Measurements from ENCODE around the gene ASAP2.
A peak's percentile ranks its signal among the peaks of the same experiment; 100 is the strongest.

ASAP2 gene

DNA sequence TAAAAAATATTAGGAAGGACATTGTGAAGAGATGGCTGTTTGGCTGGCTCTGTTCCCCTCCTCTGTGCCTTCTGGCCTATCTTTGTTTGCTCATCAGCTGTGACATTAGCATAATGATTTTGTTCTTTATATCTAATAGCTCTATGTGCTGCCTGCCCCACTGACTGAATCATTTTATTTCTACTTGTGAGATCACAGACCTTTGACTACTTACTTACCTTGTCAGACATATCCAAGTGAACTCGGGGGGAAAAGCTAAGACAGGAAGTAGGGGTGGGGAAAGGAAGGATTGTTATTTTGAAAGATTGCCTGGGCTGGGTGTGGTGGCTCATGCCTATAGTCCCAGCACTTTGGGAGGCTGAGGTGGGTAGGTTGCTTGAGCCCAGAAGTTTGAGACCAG is 104.2 kb downstream of the ASAP2 start:
- H3K4me3 ChIP-seq (ENCODE audit: low read length) = no peak overlapping the region
- TF ChIP-seq, protein P1, sequence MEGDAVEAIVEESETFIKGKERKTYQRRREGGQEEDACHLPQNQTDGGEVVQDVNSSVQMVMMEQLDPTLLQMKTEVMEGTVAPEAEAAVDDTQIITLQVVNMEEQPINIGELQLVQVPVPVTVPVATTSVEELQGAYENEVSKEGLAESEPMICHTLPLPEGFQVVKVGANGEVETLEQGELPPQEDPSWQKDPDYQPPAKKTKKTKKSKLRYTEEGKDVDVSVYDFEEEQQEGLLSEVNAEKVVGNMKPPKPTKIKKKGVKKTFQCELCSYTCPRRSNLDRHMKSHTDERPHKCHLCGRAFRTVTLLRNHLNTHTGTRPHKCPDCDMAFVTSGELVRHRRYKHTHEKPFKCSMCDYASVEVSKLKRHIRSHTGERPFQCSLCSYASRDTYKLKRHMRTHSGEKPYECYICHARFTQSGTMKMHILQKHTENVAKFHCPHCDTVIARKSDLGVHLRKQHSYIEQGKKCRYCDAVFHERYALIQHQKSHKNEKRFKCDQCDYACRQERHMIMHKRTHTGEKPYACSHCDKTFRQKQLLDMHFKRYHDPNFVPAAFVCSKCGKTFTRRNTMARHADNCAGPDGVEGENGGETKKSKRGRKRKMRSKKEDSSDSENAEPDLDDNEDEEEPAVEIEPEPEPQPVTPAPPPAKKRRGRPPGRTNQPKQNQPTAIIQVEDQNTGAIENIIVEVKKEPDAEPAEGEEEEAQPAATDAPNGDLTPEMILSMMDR (conservative IDR thresholded peaks at IDR 0.05; ENCODE audit: low read length) = no peak
- DNase-seq (ENCODE audit: low read depth) = peak; percentile 41

DNA sequence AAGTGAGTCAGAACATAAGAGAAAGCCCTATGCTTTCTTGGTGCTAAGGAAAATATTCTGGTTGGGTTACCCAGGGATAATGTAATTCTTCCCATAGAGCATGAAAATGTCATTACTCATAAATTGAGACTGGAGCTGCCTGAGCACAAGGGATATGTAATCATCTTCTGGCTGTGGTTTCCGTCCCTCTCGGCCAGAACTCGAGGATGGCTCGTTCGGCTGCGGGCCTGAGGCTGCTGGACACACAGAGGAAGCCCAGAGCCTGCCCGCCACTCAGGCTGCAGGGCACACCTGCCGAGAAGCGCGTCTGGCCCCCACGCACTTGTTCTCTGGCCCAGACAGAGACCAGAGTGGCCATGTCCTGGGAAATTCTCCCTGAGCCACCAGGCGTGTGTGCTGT is 104.9 kb downstream of the ASAP2 start:
- DNase-seq (ENCODE audit: low read depth) = peak; percentile 88
- no peak overlapping the region; the same call in 1 of the 2 replicates for H3K4me3 ChIP-seq (ENCODE audit: low read length)
- TF ChIP-seq, protein P1 (conservative IDR thresholded peaks at IDR 0.05; ENCODE audit: low read length) = no peak

DNA sequence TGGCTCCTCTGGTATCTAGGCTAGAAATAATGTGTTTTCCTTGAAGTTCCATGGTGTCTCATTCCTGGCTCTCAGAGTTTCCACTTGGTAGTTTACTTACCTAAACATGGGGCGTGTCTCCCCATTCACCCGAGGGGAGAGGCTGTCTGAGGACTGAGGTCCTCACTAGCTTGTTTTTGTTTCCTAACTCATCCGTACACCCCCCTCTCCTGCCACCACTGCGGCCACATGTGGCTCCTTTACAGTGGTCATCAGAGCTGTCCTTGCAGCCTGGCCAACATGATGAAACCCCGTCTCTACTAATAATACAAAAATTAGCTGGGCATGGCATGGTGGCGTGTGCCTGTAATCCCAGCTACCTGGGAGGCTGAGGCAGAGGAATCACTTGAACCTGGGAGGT is 106.0 kb downstream of the ASAP2 start:
- DNase-seq (ENCODE audit: low read depth) = no peak
- H3K4me3 ChIP-seq (ENCODE audit: low read length) = no peak overlapping the region
- TF ChIP-seq, protein P1 (conservative IDR thresholded peaks at IDR 0.05; ENCODE audit: low read length) = no peak

DNA sequence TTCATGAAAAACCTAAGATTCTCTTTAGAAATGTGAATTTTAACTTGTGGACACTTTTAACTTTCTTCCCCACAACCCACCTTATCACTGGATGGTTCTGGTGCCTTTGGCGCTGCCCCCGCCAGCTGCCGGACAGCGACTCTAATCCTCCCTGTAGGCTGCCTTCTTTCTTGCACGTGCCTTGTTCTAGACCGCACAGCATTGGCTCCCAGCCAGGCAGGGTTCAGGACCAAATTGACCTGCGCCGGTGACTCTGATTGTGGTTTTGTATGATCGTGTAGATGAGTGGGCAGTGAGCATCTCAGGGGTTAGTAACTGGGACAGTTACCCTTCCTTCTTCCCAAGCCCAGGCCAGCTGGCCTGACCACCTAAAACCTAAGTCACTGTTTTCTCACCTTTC is 106.8 kb downstream of the ASAP2 start:
- no peak for DNase-seq (ENCODE audit: low read depth)
- no peak overlapping the region for H3K4me3 ChIP-seq (ENCODE audit: low read length)
- TF ChIP-seq, protein P1 (conservative IDR thresholded peaks at IDR 0.05; ENCODE audit: low read length) = no peak

DNA sequence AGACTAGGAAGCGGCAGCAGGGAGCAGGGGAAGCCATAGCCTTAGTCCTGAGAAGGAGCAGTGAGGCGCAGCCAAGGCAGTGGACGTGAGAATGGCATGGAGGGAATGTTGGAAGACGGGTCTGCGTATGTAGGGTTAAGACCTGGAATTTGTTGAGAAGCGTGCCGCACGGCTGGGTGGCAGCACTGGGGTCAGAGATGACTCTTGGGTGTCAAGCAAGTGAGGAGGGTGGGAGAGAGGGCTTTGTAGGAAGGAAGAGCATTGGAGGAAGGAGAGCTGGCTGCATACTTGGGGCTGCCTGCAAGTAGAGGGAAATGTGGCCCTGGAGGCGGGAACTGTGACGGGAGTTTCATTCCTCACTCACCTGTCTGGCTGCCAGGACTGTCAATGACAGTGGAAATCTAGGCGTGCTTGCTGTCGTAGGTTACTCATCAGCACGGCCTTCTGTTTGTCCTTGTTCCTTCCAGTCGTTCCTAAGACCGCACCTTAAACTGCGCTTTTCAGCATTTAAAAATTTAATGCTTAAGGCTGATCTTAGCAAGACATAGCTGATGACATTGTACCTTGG is 108.8 kb downstream of the ASAP2 start:
- no peak for DNase-seq (ENCODE audit: low read depth)
- H3K4me3 ChIP-seq (ENCODE audit: low read length) = no peak overlapping the region

DNA sequence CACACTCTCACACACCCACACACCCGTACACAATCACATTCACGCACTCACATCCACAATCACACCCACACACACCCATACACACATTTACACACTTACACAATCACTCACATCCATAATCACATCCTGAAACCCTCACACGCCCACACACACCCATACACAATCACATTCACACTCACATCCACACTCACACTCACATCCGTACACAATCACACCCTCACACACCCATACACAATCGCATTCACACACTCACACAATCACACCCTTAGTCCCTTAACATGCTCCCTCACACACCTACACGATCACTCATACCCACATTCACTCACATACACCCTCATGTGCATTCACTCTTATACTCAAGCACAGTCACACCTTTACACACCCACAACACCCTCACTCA is 110.9 kb downstream of the ASAP2 start:
- H3K4me3 ChIP-seq (ENCODE audit: low read length) = no peak overlapping the region
- no peak for DNase-seq (ENCODE audit: low read depth)
- TF ChIP-seq, protein P1 (conservative IDR thresholded peaks at IDR 0.05; ENCODE audit: low read length) = no peak

More for the DNA sequence above, 108.8 kb downstream of the ASAP2 start:
- TF ChIP-seq, protein P1 (conservative IDR thresholded peaks at IDR 0.05; ENCODE audit: low read length) = no peak

DNA sequence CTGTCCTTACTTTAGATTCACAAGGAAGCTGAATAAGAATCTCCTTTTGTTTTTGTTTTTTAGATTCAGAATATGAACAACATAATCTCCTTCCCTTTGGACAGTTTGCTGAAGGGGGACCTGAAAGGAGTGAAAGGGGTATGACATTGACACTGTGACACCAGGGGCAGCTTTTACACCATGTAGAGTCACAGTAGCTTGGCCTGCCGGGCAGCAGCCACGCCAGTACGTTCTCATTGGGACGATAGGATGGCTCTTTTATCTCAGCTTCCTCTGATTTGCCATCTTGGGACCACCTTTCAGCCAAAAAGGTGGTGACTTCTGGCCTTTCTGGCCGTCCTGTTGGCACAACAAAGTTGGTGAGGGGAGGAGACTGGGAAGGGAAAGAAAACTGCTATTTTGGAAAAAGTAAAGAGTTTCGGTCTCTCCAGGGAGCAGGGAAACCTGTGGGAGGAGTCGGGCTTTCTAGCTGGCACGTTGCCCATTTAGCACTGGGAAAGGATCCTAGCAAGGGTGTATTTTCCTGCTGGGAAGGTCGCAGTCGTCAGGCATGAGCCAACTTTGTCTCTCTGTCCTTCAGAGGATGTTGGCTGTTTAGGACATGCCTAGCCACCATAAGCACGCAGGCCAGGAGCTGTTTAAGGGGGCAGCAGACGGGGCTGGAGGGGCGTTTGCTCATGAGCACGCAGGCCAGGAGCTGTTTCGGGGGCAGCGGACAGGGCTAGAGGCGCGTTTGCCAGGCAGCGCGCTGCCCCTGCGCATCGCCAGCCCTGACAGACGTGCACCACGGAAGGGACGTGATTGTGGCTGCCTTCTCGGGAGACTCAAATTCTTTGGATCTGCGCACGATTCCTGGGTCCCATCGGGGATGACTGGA is 112.1 kb downstream of the ASAP2 start:
- H3K4me3 ChIP-seq (ENCODE audit: low read length) = no peak overlapping the region
- DNase-seq (ENCODE audit: low read depth) = no peak
- TF ChIP-seq, protein P1 (conservative IDR thresholded peaks at IDR 0.05; ENCODE audit: low read length) = no peak

All from AG10803 (cell line).